HK-2 (cell line): ENCODE data around the gene VPREB1.
A peak's percentile ranks its signal among the peaks of the same experiment; 100 is the strongest.
"Not testable (repeated sequence)": the region's sequence is repeated elsewhere in the genome, so short reads cannot be mapped to it uniquely, and the experiment has no call there.

Experiments
- DNase-seq: peaks from one replicate; pipeline ENCODE4 v3.0.0-alpha.2; 2018; ENCODE audit not compliant: unreplicated experiment

Gene VPREB1

GRCh38 chr22:22244316-22245250 lies at the start of gene VPREB1:
TSS of gene VPREB1 (plus strand) at chr22:22244786. CDS start at chr22:22244814, 28 bp downstream.
- no peak for DNase-seq

GRCh38 chr22:22194931-22195264 lies 49.7 kb upstream of the VPREB1 start:
- DNase-seq, result no peak

GRCh38 chr22:22195265-22196017 lies 49.1 kb upstream of the VPREB1 start:
- peak; percentile 70 for DNase-seq

- no peak for DNase-seq
These were observed 48.5 kb upstream of the VPREB1 start for GRCh38 chr22:22196018-22196533.

- DNase-seq, result no peak
These were observed 47.6 kb upstream of the VPREB1 start for GRCh38 chr22:22196833-22197477.

- no peak for DNase-seq
These were observed 46.6 kb upstream of the VPREB1 start for GRCh38 chr22:22197993-22198402.

GRCh38 chr22:22198751-22199150 lies 45.8 kb upstream of the VPREB1 start:
- no peak for DNase-seq

GRCh38 chr22:22199634-22200033 lies 45.0 kb upstream of the VPREB1 start:
- no peak for DNase-seq

GRCh38 chr22:22200569-22201184 lies 43.9 kb upstream of the VPREB1 start:
- DNase-seq, result no peak

- peak; percentile 37 for DNase-seq
These were observed 43.2 kb upstream of the VPREB1 start for GRCh38 chr22:22201185-22201929.

GRCh38 chr22:22201930-22202343 lies 42.6 kb upstream of the VPREB1 start:
- no peak for DNase-seq

GRCh38 chr22:22203048-22203971 lies 41.3 kb upstream of the VPREB1 start:
- DNase-seq, result no peak

- DNase-seq, result peak; percentile 74
These were observed 36.6 kb upstream of the VPREB1 start for GRCh38 chr22:22207845-22208564.

GRCh38 chr22:22208652-22209051 lies 35.9 kb upstream of the VPREB1 start:
- DNase-seq, result no peak

GRCh38 chr22:22209080-22209640 lies 35.4 kb upstream of the VPREB1 start:
- DNase-seq, result not testable (repeated sequence)

- DNase-seq, result peak; percentile 53
These were observed 34.2 kb upstream of the VPREB1 start for GRCh38 chr22:22210375-22210774.

- DNase-seq, result no peak
These were observed 33.4 kb upstream of the VPREB1 start for GRCh38 chr22:22210889-22211833.

- DNase-seq, result no peak
These were observed 31.4 kb upstream of the VPREB1 start for GRCh38 chr22:22213231-22213630.
